ENCODE results near the gene LOXHD1.

Gene LOXHD1

DNA sequence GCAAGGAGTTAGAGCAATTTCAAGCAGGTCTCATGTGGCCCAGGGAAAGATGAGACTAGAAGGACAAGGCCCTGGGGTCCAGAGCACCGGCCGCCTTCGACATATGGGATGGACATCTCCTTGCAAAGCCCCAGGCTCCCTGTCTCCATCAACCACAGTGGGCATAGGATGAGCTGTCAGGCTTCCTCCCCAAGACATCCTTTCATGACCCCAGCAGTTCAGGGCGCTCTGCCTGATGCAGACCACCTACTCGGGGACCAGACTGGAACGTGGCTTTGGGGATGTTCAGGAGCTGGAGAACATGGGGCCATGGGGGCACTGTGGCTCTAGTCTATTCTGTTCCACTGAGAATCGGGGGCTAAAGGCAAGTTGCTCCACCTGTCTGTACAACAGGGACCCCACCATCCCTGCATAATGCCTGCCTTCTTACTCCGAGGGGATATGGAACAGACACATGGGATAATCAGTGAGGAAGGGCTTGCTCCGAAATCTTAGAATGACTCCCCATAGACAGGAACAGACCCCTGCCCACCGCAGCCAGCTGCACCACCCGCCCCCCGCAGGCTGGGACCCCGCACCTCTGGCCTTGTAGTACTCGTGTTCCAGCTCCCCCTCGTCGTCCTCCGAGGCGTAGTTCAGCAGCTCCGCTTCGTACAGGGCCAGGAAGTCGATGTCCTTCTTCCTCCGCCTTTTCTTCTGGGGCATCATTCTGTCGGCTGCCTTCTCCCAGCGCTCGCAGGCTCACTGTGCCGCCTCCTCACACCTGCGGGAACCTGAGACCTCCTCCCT, 500 bp downstream of the LOXHD1 start:
- Histone ChIP-seq H3K27ac (ENCODE audit: insufficient read depth in 1 of 2, low read depth in 1 of 2, low read length in 2 of 2, poor library complexity in 1 of 2, severe bottlenecking in 2 of 2) (no peak overlapping the region), H3K4me3 (ENCODE audit: control insufficient read depth in 1 of 7, extremely low read depth in 1 of 7, insufficient read depth in 4 of 7, low read depth in 2 of 7, low read length in 6 of 7) (no peak overlapping the region), H3K27me3 (replicated peaks in 2 of 5; ENCODE audit: control insufficient read depth in 4 of 5, insufficient read depth in 5 of 5, low read length in 4 of 5) (no peaks in the 10 kb centered on the region), H3K9me3 (ENCODE audit: control extremely low read depth in 1 of 5, control insufficient read depth in 4 of 5, insufficient read depth in 2 of 5, low read depth in 1 of 5, low read length in 4 of 5) (no peaks in the 10 kb centered on the region), H3K36me3 (ENCODE audit: control insufficient read depth in 4 of 4, insufficient read depth in 4 of 4, low read length in 3 of 4) (no peaks in the 10 kb centered on the region), H3K4me1 (ENCODE audit: control extremely low read depth in 1 of 4, control insufficient read depth in 4 of 4, insufficient read depth in 4 of 4, low read length in 3 of 4) (peaks cover 0 to 4% (median 0%) of the 10 kb centered on the region in 4 experiments)
- no peak for DNase-seq
- ChIA-PET POLR2A (no interaction called here), CTCF (interaction anchor here (0.7 to 6.8 kb wide), 11 partner anchors 9 to 504 kb away, joined by 3 to 75 read pairs (median 4); no protein-coding TSS in a partner anchor)
- WGBS (ENCODE audit: insufficient coverage) = 94% methylated on average over 27 of the region's 27 CpGs

GRCh38 chr18:46652372-46652771, 4.6 kb downstream of the LOXHD1 start:
- CTCF ChIA-PET = no interaction called here
- H3K27ac ChIP-seq (ENCODE audit: insufficient read depth in 1 of 2, low read depth in 1 of 2, low read length in 2 of 2, poor library complexity in 1 of 2, severe bottlenecking in 2 of 2) = no peak overlapping the region
- peaks cover 0 to 4% (median 0%) of the 10 kb centered on the region in 4 experiments for H3K4me1 ChIP-seq (ENCODE audit: control extremely low read depth in 1 of 4, control insufficient read depth in 4 of 4, insufficient read depth in 4 of 4, low read length in 3 of 4)
- H3K9me3 ChIP-seq (ENCODE audit: control extremely low read depth in 1 of 5, control insufficient read depth in 4 of 5, insufficient read depth in 2 of 5, low read depth in 1 of 5, low read length in 4 of 5) = no peaks in the 10 kb centered on the region
- no peak for DNase-seq
- H3K4me3 ChIP-seq (ENCODE audit: control insufficient read depth in 1 of 7, extremely low read depth in 1 of 7, insufficient read depth in 4 of 7, low read depth in 2 of 7, low read length in 6 of 7) = no peak overlapping the region
- no peaks in the 10 kb centered on the region for H3K36me3 ChIP-seq (ENCODE audit: control insufficient read depth in 4 of 4, insufficient read depth in 4 of 4, low read length in 3 of 4)
- peaks cover 0 to 3% (median 0%) of the 10 kb centered on the region in 5 experiments for H3K27me3 ChIP-seq (replicated peaks in 2 of 5; ENCODE audit: control insufficient read depth in 4 of 5, insufficient read depth in 5 of 5, low read length in 4 of 5)
- POLR2A ChIA-PET = no interaction called here

- H3K27me3 ChIP-seq (replicated peaks in 2 of 5; ENCODE audit: control insufficient read depth in 4 of 5, insufficient read depth in 5 of 5, low read length in 4 of 5) = peaks cover 0 to 3% (median 0%) of the 10 kb centered on the region in 5 experiments
- H3K9me3 ChIP-seq (ENCODE audit: control extremely low read depth in 1 of 5, control insufficient read depth in 4 of 5, insufficient read depth in 2 of 5, low read depth in 1 of 5, low read length in 4 of 5) = no peaks in the 10 kb centered on the region
- no peaks in the 10 kb centered on the region for H3K4me1 ChIP-seq (ENCODE audit: control extremely low read depth in 1 of 4, control insufficient read depth in 4 of 4, insufficient read depth in 4 of 4, low read length in 3 of 4)
- no peak for DNase-seq
- no peak overlapping the region for H3K27ac ChIP-seq (ENCODE audit: insufficient read depth in 1 of 2, low read depth in 1 of 2, low read length in 2 of 2, poor library complexity in 1 of 2, severe bottlenecking in 2 of 2)
- CTCF ChIA-PET = interaction anchor here (2.1 kb wide), 1 partner anchor 503 kb away, joined by 5 read pairs; no protein-coding TSS in a partner anchor
- POLR2A ChIA-PET = no interaction called here
- no peak overlapping the region for H3K4me3 ChIP-seq (ENCODE audit: control insufficient read depth in 1 of 7, extremely low read depth in 1 of 7, insufficient read depth in 4 of 7, low read depth in 2 of 7, low read length in 6 of 7)
- WGBS (ENCODE audit: insufficient coverage) = 92% methylated on average over 4 of the region's 4 CpGs
- no peaks in the 10 kb centered on the region for H3K36me3 ChIP-seq (ENCODE audit: control insufficient read depth in 4 of 4, insufficient read depth in 4 of 4, low read length in 3 of 4)
These were observed 6.3 kb downstream of the LOXHD1 start for GRCh38 chr18:46650681-46651080.

DNA sequence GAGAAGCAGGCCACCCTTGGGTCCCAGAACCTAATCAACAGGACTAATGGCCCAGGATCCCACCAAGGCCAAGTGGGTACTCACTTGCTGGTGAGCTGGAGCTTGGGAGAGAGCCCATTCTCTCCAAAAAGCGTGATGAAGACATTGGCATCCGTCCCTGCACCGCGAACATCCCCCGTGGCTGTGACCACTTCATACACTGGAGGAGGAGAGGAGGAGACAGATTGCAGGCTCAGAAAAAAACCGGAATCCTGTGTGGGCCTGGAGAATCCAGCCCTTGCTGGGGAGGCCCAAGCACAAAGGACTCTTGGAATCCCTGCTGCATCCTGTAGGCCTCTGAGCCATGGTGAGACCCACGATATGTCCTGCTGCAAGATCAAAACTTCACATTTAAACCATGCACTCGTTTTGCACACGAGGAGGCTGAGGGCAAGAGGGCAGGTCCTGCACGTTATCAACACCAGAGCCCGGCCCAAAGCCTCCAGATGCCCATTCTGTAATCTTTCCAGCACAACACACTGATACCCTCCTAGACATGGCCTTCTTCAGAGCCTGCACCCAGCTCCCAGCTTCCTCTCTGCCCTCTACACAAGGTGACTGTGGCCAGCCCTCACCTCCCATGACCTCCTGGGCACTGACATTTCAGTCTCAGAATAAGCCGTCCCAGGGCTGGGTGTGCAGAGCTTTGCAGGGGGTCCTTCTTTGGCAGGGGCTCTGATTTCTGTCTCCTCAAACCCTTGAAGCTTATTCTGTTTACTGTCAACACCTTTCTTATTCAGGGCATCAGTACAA, 7.8 kb downstream of the LOXHD1 start:
- WGBS (ENCODE audit: insufficient coverage) = 94% methylated on average over 11 of the region's 12 CpGs
- Histone ChIP-seq H3K36me3 (ENCODE audit: control insufficient read depth in 4 of 4, insufficient read depth in 4 of 4, low read length in 3 of 4) (no peaks in the 10 kb centered on the region), H3K4me3 (ENCODE audit: control insufficient read depth in 1 of 7, extremely low read depth in 1 of 7, insufficient read depth in 4 of 7, low read depth in 2 of 7, low read length in 6 of 7) (no peak overlapping the region), H3K27ac (ENCODE audit: insufficient read depth in 1 of 2, low read depth in 1 of 2, low read length in 2 of 2, poor library complexity in 1 of 2, severe bottlenecking in 2 of 2) (no peak overlapping the region), H3K9me3 (ENCODE audit: control extremely low read depth in 1 of 5, control insufficient read depth in 4 of 5, insufficient read depth in 2 of 5, low read depth in 1 of 5, low read length in 4 of 5) (no peaks in the 10 kb centered on the region), H3K4me1 (ENCODE audit: control extremely low read depth in 1 of 4, control insufficient read depth in 4 of 4, insufficient read depth in 4 of 4, low read length in 3 of 4) (no peaks in the 10 kb centered on the region), H3K27me3 (replicated peaks in 2 of 5; ENCODE audit: control insufficient read depth in 4 of 5, insufficient read depth in 5 of 5, low read length in 4 of 5) (peaks cover 0 to 3% (median 0%) of the 10 kb centered on the region in 5 experiments)
- ChIA-PET CTCF (interaction anchor here (1.0 to 3.8 kb wide), 4 partner anchors 8 to 502 kb away, joined by 3 to 22 read pairs (median 4); partner anchors contain the start of gene LOXHD1), POLR2A (no interaction called here)
- DNase-seq = no peak

GRCh38 chr18:46646468-46646867, 10.6 kb downstream of the LOXHD1 start:
- H3K27me3 ChIP-seq (replicated peaks in 2 of 5; ENCODE audit: control insufficient read depth in 4 of 5, insufficient read depth in 5 of 5, low read length in 4 of 5) = peaks cover 0 to 3% (median 0%) of the 10 kb centered on the region in 5 experiments
- WGBS (ENCODE audit: insufficient coverage) = 92% methylated on average over 7 of the region's 7 CpGs

GRCh38 chr18:46642561-46642960, 14.5 kb downstream of the LOXHD1 start:
- 78% methylated on average over 5 of the region's 5 CpGs for WGBS (ENCODE audit: insufficient coverage)
- no peaks in the 10 kb centered on the region for H3K4me1 ChIP-seq (ENCODE audit: control extremely low read depth in 1 of 4, control insufficient read depth in 4 of 4, insufficient read depth in 4 of 4, low read length in 3 of 4)

More at GRCh38 chr18:46646468-46646867, 10.6 kb downstream of the LOXHD1 start:
- POLR2A ChIA-PET = no interaction called here
- no peak for DNase-seq
- Histone ChIP-seq H3K36me3 (ENCODE audit: control insufficient read depth in 4 of 4, insufficient read depth in 4 of 4, low read length in 3 of 4) (no peaks in the 10 kb centered on the region), H3K4me1 (ENCODE audit: control extremely low read depth in 1 of 4, control insufficient read depth in 4 of 4, insufficient read depth in 4 of 4, low read length in 3 of 4) (no peaks in the 10 kb centered on the region), H3K27ac (ENCODE audit: insufficient read depth in 1 of 2, low read depth in 1 of 2, low read length in 2 of 2, poor library complexity in 1 of 2, severe bottlenecking in 2 of 2) (no peak overlapping the region), H3K9me3 (ENCODE audit: control extremely low read depth in 1 of 5, control insufficient read depth in 4 of 5, insufficient read depth in 2 of 5, low read depth in 1 of 5, low read length in 4 of 5) (no peaks in the 10 kb centered on the region), H3K4me3 (ENCODE audit: control insufficient read depth in 1 of 7, extremely low read depth in 1 of 7, insufficient read depth in 4 of 7, low read depth in 2 of 7, low read length in 6 of 7) (no peak overlapping the region)
- CTCF ChIA-PET = interaction anchor here (0.8 to 3.8 kb wide), 2 partner anchors 11 to 37 kb away, joined by 3 to 22 read pairs; partner anchors contain the start of gene LOXHD1

More at GRCh38 chr18:46642561-46642960, 14.5 kb downstream of the LOXHD1 start:
- DNase-seq = no peak
- no peak overlapping the region for H3K27ac ChIP-seq (ENCODE audit: insufficient read depth in 1 of 2, low read depth in 1 of 2, low read length in 2 of 2, poor library complexity in 1 of 2, severe bottlenecking in 2 of 2)
- ChIA-PET CTCF (interaction anchor here (1.4 to 1.5 kb wide), 2 partner anchors 13 to 20 kb away, joined by 3 to 4 read pairs; no protein-coding TSS in a partner anchor), POLR2A (no interaction called here)
- no peak overlapping the region for H3K4me3 ChIP-seq (ENCODE audit: control insufficient read depth in 1 of 7, extremely low read depth in 1 of 7, insufficient read depth in 4 of 7, low read depth in 2 of 7, low read length in 6 of 7)
- H3K27me3 ChIP-seq (replicated peaks in 2 of 5; ENCODE audit: control insufficient read depth in 4 of 5, insufficient read depth in 5 of 5, low read length in 4 of 5) = no peaks in the 10 kb centered on the region
- no peaks in the 10 kb centered on the region for H3K9me3 ChIP-seq (ENCODE audit: control extremely low read depth in 1 of 5, control insufficient read depth in 4 of 5, insufficient read depth in 2 of 5, low read depth in 1 of 5, low read length in 4 of 5)
- no peaks in the 10 kb centered on the region for H3K36me3 ChIP-seq (ENCODE audit: control insufficient read depth in 4 of 4, insufficient read depth in 4 of 4, low read length in 3 of 4)
